GM19099 (cell line): ENCODE results near the gene WDR38.
A peak's percentile ranks its signal among the peaks of the same experiment; 100 is the strongest.

Experiments
- POLR2A ChIP-seq: IDR thresholded peaks from 3 replicates; pipeline ENCODE4 v1.6.1; 2011; ENCODE audit warnings: low read depth; ENCODE audit not compliant: insufficient read length; ENCODE audit errors: extremely low read depth

The WDR38 gene

DNA sequence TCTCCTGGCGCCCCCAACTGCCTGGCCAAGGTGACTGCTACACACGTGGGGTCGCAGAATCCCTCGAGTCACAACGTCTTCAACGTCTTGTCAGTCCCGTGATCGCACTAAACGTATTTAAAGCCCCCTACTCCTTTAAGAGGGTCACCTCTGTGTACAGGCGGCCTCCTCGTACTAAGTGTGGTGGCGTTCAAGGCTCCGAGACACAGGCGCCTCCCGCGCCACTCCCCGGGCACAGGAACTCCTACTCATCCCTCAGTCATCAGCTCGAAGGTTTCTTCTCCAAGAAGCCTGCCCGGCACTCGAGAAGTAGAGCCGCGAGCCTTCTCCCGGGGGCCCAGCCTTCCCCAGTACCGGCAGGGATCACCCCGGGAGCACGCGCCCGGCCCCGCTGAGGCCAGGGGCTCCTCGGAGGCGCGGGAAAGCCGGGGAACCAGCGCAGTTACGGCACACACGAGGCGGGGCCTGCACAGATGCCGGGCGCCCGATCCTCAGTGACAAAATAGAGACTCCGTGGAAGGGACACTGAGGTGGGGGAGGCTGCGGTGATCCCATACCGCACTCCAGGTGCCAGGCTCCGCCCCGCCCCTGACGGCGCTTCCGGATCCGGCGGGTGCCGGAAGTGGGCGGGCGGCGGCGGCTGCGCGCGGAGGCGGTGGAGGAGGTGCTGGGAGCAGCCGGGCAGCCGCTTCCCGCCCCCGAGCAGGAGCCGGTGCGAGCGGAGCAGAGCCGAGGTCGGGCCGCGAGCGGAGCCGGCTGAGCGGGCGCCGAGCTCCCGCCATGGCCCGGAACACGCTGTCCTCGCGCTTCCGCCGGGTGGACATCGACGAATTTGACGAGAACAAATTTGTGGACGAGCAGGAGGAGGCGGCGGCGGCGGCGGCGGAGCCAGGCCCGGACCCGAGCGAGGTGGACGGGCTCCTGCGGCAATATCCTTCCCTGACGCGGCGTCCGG is 15.5 kb downstream of the WDR38 start:
- peak; percentile 95 for TF ChIP-seq POLR2A

DNA sequence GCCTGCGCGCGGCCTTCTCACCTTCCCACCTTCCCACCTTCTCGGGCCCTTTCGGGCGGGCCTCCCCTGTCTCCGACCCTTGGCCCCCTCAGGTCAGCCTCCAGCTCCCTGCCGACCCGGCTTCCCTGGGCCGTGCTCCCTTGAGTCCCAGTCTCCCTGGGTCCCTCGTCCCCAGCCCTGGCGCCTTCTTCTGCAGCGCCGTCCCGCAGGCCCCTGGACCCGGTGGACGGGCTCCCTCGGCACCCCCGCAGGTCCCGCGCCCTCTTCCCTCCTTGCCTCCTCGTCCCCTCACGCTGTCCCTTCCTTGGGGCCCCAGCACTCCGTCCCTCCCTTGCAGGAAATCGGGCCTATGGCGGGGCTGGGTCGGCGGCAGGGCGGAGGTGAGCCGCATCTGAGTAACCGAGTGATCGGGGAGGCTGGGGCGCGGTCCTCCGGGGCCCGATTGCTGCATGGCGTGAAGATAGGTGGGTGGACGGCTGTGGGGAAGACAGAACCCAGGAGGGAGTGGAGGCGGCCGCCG is 16.3 kb downstream of the WDR38 start:
- TF ChIP-seq POLR2A, result no peak

DNA sequence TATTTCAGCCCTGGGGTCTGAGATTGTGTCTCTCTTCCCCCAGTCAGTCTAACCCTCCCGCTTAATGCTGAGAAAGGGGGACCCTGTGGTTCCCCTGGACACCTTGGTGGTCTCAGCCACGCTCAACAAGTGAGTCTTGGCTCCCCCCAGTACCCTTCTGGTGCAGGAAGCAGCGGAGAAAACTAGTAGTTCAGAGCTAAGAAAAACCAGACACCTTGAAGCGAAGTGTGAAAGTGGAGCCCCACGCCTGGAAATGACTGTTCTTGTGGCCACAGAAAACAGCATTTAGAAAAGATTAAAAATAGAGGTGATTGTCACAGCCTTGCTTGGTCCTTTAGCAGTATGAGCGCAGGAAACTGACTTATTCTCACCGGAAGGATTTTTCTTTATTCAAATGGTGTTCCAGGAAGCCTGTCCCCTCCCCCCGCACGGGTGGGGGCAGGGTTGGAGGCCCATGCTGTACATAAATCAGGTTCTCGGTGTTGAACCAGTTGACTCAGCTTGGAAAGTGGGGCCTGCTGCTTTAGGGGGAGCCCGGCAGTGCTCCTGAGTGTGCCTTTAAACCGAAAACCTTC is 16.8 kb downstream of the WDR38 start:
- peak; percentile 65 for TF ChIP-seq POLR2A

DNA sequence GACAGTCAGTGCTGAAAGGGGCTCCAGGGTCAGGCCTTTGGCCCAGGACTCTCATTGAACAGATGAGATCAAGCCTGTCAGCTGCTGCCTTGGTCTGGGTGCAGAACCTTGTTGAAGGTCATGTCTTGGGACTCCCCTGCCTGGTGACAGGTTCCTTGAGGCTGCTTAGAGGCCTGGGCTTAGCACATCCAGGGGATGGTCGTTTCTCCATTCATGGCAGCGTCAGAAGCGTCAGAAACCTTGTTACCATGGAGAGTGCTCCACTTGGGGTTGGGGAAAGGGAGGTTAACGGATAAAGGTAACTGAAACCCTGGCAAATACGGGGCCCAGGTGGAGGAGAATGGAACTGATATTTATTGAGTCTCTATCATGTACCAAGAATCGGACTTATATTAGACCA is 17.5 kb downstream of the WDR38 start:
- no peak for TF ChIP-seq POLR2A

DNA sequence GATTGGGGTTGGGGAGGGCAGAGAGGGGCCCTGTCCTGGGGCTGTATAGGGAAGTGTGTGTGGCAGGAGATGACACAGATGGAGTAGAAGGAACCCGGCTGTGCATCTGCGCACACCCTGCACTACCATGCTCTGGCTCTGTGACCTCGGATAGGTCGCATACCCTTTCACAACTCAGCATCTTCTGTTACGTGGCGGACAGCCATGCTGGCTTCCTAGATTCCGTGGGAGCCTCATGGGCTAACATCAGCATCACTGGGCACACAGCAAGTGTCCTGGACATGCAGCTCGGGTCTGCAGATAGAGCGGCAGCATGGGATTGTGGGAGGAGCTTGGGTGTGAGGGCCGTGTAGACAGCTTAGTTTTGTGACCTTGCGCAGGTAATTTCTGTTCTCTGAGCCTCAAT is 17.9 kb downstream of the WDR38 start:
- no peak for TF ChIP-seq POLR2A

DNA sequence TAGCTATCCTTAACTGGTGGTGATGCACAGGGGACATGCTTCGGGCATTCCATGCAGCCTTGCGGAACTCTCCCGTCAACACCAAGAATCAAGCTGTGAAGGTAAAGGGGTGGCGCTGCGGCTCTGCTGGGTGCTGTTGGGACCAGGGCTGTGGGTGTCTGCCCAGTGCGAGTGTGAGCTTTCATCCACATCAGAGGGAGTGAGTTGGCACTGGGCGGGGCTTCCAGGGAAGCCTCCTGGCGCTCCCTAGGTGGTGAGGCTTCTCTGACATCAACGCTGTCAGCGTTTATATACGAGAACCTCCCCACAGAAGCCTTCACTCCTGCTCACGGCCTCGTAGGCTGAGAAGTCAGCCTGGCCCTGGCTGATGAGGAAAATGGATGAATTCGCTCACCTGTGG is 20.4 kb downstream of the WDR38 start:
- TF ChIP-seq POLR2A, result no peak

DNA sequence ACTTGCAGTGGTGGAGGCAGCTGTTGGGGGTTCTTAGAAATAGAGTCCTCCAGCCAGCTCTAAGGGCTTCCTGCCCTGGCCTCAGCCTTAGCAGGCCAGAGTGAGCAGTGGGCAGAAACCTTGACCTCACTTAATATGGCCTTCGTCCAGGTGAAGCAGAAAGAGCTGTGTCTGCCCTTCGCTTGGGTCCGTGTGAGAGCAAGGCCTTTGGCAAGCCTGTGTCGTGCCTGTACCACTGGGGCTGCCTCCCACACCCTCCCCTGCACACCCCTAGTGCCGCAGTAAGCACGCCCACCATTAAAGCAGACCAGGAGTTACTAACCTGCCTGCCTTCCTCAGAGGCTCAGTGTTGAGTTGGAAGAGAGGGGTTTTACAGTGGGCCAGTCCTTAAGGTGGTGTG is 22.2 kb downstream of the WDR38 start:
- no peak for TF ChIP-seq POLR2A

- no peak for TF ChIP-seq POLR2A
Observed at GRCh38 chr9:124877021-124877782, 23.9 kb downstream of the WDR38 start.

DNA sequence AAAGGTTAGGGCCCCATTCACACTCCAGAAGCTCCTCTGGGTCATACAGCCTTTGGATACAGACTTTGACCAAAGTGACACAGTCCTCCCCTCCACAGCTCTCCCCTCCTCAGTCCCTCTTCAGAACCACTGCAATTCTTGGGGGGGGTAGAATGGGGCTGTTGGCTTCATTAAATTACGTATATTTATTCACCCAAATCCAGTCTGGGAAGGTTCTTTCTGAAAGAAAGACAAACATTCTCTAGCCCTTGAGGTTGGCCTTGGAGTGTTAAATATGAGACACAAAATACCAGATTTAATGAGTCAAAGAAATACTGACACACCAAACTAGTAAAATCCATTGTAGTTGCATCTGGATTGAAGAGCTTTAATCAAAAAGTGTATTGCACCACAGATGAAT is 24.8 kb downstream of the WDR38 start:
- no peak for TF ChIP-seq POLR2A

- no peak for TF ChIP-seq POLR2A
Observed at GRCh38 chr9:124878518-124878917, 25.3 kb downstream of the WDR38 start.

DNA sequence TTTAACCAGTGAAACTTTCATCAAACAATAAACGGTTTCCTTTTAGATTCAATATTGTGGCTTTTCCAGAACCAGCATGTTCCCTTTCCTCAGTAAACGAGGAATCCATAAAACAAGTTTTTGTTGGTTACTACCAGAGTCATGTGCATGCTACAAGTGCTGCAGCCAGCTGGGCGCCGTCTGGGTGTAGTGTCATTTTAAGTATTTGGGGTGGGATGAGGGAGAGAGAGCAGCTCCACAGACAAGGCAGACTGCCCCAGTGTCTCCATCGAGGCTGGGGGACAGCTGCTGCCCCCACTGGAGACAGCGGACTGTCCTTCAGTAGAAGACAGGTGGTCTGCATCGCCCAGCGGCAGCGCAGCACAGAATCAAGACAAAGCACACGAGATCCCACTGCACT is 26.0 kb downstream of the WDR38 start:
- no peak for TF ChIP-seq POLR2A

GRCh38 chr9:124880501-124880900 is 27.2 kb downstream of the WDR38 start:
- TF ChIP-seq POLR2A, result no peak

- TF ChIP-seq POLR2A, result no peak
Observed at GRCh38 chr9:124881138-124881743, 28.0 kb downstream of the WDR38 start.

DNA sequence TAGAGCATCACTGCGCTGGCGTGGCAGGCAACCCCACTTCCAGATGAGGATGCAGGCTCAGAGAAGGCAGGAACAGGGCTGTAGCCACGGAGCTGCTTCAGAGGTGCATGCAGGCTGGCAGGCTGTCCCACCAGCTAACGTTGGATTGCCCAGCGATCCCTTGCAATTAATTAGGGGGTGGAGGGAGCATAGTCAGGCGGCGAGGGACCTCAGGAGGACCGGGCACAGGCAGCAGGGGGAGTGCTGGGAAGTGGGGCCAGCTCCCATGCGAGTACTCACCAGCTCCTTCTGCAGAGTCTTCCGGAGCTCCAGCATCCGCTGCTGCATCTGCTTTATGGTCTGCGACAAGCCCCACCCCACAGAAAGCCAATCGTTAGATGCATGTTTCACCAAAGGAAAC is 29.0 kb downstream of the WDR38 start:
- TF ChIP-seq POLR2A, result no peak

DNA sequence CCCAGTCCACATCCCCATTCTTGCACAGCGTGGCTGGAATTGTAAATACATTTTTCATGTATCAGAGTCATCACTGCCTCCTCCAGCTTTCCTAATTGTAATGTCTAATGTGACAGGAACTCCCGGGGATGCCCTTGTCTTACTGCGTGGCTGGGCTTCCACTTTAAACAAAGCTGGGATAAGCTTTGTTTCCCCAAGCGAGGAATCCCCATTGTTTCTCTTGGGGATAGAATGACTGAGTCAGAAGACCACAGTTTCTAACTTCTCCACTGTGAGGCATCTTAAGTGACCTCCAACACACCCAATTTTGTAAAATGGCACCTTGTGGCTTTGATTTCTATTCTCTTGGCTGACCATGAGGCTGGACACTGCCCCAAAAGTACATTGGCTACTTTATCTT is 31.1 kb downstream of the WDR38 start:
- no peak for TF ChIP-seq POLR2A

GRCh38 chr9:124885551-124885950 is 32.3 kb downstream of the WDR38 start:
- no peak for TF ChIP-seq POLR2A

GRCh38 chr9:124886461-124886860 is 33.2 kb downstream of the WDR38 start:
- no peak for TF ChIP-seq POLR2A
